IPS DF 6.9 (cell line): ENCODE results near the gene MPDZ.

ENCODE experiments used
- DNase-seq: peaks from one replicate; pipeline ENCODE4 v3.0.0-alpha.2; 2013; ENCODE audit warnings: low read depth, low spot score
- H3K27ac ChIP-seq: one replicate; pipeline ENCODE4 v1.5.1; 2013; ENCODE audit warnings: low read length, control low read depth
- H3K27me3 ChIP-seq: 2 replicates; pipeline ENCODE4 v1.6.1; 2013; ENCODE audit warnings: mild to moderate bottlenecking, low read length; ENCODE audit not compliant: control insufficient read depth, insufficient read depth
- H3K36me3 ChIP-seq: 2 replicates; pipeline ENCODE4 v1.6.1; 2013; ENCODE audit warnings: low read length; ENCODE audit not compliant: control insufficient read depth, insufficient read depth
- H3K4me1 ChIP-seq: 2 replicates; pipeline ENCODE4 v1.6.1; 2013; ENCODE audit warnings: low read length; ENCODE audit not compliant: control insufficient read depth, insufficient read depth
- H3K4me3 ChIP-seq: 2 replicates; pipeline ENCODE4 v1.5.1; 2013; ENCODE audit warnings: mild to moderate bottlenecking, low read length
- H3K9me3 ChIP-seq: 2 replicates; pipeline ENCODE4 v1.6.1; 2013; ENCODE audit warnings: low read length, inconsistent platforms; ENCODE audit not compliant: control insufficient read depth, insufficient read depth
- WGBS: extraction: QIAGEN DNeasy Blood & Tissue Kit; methylation state at CpG from one replicate; pipeline ENCODE4 v1.1.7; 2013; ENCODE audit warnings: mixed read lengths, missing lambda C conversion rate; ENCODE audit not compliant: insufficient read length, insufficient coverage; 5-methylcytosine and 5-hydroxymethylcytosine counted together

MPDZ gene, protein sequence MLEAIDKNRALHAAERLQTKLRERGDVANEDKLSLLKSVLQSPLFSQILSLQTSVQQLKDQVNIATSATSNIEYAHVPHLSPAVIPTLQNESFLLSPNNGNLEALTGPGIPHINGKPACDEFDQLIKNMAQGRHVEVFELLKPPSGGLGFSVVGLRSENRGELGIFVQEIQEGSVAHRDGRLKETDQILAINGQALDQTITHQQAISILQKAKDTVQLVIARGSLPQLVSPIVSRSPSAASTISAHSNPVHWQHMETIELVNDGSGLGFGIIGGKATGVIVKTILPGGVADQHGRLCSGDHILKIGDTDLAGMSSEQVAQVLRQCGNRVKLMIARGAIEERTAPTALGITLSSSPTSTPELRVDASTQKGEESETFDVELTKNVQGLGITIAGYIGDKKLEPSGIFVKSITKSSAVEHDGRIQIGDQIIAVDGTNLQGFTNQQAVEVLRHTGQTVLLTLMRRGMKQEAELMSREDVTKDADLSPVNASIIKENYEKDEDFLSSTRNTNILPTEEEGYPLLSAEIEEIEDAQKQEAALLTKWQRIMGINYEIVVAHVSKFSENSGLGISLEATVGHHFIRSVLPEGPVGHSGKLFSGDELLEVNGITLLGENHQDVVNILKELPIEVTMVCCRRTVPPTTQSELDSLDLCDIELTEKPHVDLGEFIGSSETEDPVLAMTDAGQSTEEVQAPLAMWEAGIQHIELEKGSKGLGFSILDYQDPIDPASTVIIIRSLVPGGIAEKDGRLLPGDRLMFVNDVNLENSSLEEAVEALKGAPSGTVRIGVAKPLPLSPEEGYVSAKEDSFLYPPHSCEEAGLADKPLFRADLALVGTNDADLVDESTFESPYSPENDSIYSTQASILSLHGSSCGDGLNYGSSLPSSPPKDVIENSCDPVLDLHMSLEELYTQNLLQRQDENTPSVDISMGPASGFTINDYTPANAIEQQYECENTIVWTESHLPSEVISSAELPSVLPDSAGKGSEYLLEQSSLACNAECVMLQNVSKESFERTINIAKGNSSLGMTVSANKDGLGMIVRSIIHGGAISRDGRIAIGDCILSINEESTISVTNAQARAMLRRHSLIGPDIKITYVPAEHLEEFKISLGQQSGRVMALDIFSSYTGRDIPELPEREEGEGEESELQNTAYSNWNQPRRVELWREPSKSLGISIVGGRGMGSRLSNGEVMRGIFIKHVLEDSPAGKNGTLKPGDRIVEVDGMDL (N-terminal part only)

GRCh38 chr9:13279284-13280141, at the start of gene MPDZ:
Gene MPDZ, minus strand, starts transcription at chr9:13279692. Its CDS starts 29,377 bp downstream, at chr9:13250315.
- Histone ChIP-seq H3K27ac (no peak within 1 kb of the TSS), H3K4me1 (no peaks in the 10 kb centered on the region; the same call in 1 of the 2 replicates), H3K27me3 (no peaks in the 10 kb centered on the region), H3K9me3 (no peaks in the 10 kb centered on the region), H3K4me3 (peak within 1 kb of the TSS; percentile 63; the same call in 1 of the 2 replicates), H3K36me3 (no peaks in the 10 kb centered on the region)
- no peak for DNase-seq
- no CpG with 5 or more reads among the region's 82 CpGs for WGBS

DNA sequence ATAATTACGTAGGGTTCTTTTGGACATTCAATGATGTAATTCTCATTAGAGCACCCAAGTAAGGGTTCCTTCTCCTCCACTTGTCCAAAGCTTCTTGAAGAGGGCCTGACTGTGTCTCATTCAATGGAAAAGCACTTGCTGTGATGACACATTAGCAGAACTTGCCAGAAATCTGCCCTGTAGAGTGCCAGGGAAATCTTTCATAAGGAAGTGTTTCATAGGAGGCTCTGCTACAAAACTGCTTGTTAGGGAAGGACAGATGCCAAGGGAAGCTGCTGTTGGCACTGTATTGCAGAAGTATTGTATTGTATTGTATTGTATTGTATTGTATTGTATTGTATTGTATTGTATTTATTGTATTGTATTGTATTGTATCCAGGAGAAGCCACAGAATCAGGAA, 45.5 kb upstream of the MPDZ start:
- H3K36me3 ChIP-seq = no peaks in the 10 kb centered on the region
- WGBS = no CpG with 5 or more reads among the region's 1 CpG
- no peak for DNase-seq
- no peak overlapping the region for H3K4me3 ChIP-seq
- no peaks in the 10 kb centered on the region for H3K27me3 ChIP-seq
- no peak overlapping the region for H3K27ac ChIP-seq
- no peaks in the 10 kb centered on the region for H3K9me3 ChIP-seq
- H3K4me1 ChIP-seq = no peaks in the 10 kb centered on the region

GRCh38 chr9:13322828-13323550, 43.5 kb upstream of the MPDZ start:
- no CpG with 5 or more reads among the region's 29 CpGs for whole genome bisulfite sequencing

GRCh38 chr9:13318027-13318426, 38.5 kb upstream of the MPDZ start:
- Histone ChIP-seq H3K4me1 (no peaks in the 10 kb centered on the region), H3K4me3 (no peak overlapping the region), H3K27me3 (no peaks in the 10 kb centered on the region), H3K36me3 (no peaks in the 10 kb centered on the region), H3K9me3 (no peaks in the 10 kb centered on the region; the same call in 1 of the 2 replicates), H3K27ac (no peak overlapping the region)
- no peak for DNase-seq
- no CpG with 5 or more reads among the region's 4 CpGs for WGBS

More at GRCh38 chr9:13322828-13323550, 43.5 kb upstream of the MPDZ start:
- Histone ChIP-seq H3K36me3 (no peaks in the 10 kb centered on the region), H3K27me3 (no peaks in the 10 kb centered on the region), H3K4me1 (no peaks in the 10 kb centered on the region), H3K4me3 (no peak overlapping the region), H3K9me3 (no peaks in the 10 kb centered on the region; the same call in 1 of the 2 replicates), H3K27ac (no peak overlapping the region)
- DNase-seq = no peak

DNA sequence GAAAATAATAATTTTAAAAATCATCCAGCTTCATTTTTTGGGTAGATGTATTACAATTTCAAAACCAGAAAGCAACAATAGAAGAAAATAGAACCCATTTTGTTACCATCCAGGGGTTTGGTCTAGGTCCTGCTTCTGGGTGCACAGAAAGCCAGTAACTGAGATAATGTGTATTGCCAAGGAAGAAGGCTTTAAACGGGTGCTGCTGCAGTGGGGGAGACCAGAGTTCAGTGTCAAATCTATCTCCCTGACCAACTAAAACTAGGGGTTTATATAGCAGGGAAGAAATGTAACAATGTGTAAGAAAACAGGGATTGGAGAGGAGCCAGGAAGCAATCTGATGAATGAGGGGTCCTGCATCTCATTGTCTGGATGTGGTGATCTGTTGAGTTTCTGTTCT, 17.5 kb upstream of the MPDZ start:
- no peak for DNase-seq
- Histone ChIP-seq H3K27ac (no peak overlapping the region), H3K4me3 (no peak overlapping the region), H3K4me1 (no peaks in the 10 kb centered on the region), H3K27me3 (no peaks in the 10 kb centered on the region), H3K9me3 (no peaks in the 10 kb centered on the region), H3K36me3 (no peaks in the 10 kb centered on the region)
- no CpG with 5 or more reads among the region's 1 CpG for WGBS

DNA sequence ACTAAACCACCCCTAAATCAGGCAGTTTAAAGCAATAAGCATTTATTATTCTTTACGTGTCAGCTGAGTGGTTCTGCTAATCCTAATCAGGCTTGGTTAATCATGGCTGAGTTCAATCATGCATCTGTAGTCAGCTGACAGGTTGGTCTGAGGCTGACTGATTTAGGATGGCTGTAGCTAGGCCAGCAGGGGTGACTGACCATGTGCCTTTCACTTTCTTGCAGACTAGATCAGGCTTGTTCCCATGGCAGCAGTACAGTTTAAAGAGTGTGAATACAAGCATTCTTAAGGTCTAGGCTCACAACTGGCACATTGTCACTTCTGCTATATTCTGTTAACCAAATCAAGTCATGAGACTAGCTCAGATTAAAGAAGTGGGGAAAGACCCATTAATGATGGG, 16.1 kb upstream of the MPDZ start:
- WGBS = no CpG with 5 or more reads among the region's 1 CpG
- no peak for DNase-seq
- no peak overlapping the region for H3K27ac ChIP-seq

GRCh38 chr9:13292782-13293181, 13.3 kb upstream of the MPDZ start:
- Histone ChIP-seq H3K4me1 (no peaks in the 10 kb centered on the region), H3K27me3 (no peaks in the 10 kb centered on the region), H3K36me3 (no peaks in the 10 kb centered on the region), H3K4me3 (no peak overlapping the region), H3K9me3 (no peaks in the 10 kb centered on the region), H3K27ac (no peak overlapping the region)
- no peak for DNase-seq
- no CpG with 5 or more reads among the region's 2 CpGs for WGBS

More for the DNA sequence above, 16.1 kb upstream of the MPDZ start:
- H3K27me3 ChIP-seq = no peaks in the 10 kb centered on the region
- H3K4me1 ChIP-seq = no peaks in the 10 kb centered on the region
- no peaks in the 10 kb centered on the region for H3K36me3 ChIP-seq
- no peak overlapping the region for H3K4me3 ChIP-seq
- no peaks in the 10 kb centered on the region for H3K9me3 ChIP-seq

- WGBS = no CpG with 5 or more reads among the region's 3 CpGs
These were observed 12.7 kb upstream of the MPDZ start for GRCh38 chr9:13292158-13292557.

GRCh38 chr9:13291718-13292117, 12.2 kb upstream of the MPDZ start:
- H3K4me1 ChIP-seq = no peaks in the 10 kb centered on the region
- no peaks in the 10 kb centered on the region for H3K27me3 ChIP-seq
- DNase-seq = no peak
- no peak overlapping the region for H3K27ac ChIP-seq
- no peaks in the 10 kb centered on the region for H3K36me3 ChIP-seq
- no CpG with 5 or more reads among the region's 1 CpG for WGBS
- H3K4me3 ChIP-seq = no peak overlapping the region
- no peaks in the 10 kb centered on the region for H3K9me3 ChIP-seq

More at GRCh38 chr9:13292158-13292557, 12.7 kb upstream of the MPDZ start:
- Histone ChIP-seq H3K27me3 (no peaks in the 10 kb centered on the region), H3K4me1 (no peaks in the 10 kb centered on the region), H3K9me3 (no peaks in the 10 kb centered on the region), H3K36me3 (no peaks in the 10 kb centered on the region), H3K27ac (no peak overlapping the region), H3K4me3 (no peak overlapping the region)
- no peak for DNase-seq
